A549 (cell line): ENCODE data around the gene COQ5.

ENCODE experiments used
- CEBPB ChIP-seq, 2 experiments: fragments of >200 bp in 1 of 2; sonication (Bioruptor Twin) in 1 of 2; formaldehyde crosslinking in 1 of 2; IDR thresholded peaks; 2 replicates each; pipeline ENCODE4 v1.6.1; 2012 to 2016
- EP300 ChIP-seq, 2 experiments: fragments of >200 bp; sonication (Bioruptor Twin); formaldehyde crosslinking; IDR thresholded peaks; 2 replicates in 1 of 2; 3 replicates in 1 of 2; pipeline ENCODE4 v1.6.1; 2016 to 2017
- KDM1A ChIP-seq: fragments of 200-600 bp; sonication (generic); IDR thresholded peaks from 2 replicates; pipeline ENCODE4 v1.6.1; 2016; ENCODE audit warnings: low read depth, mild to moderate bottlenecking
- NR3C1 ChIP-seq: fragments of >200 bp; sonication (Bioruptor Twin); formaldehyde crosslinking; IDR thresholded peaks from 3 replicates; pipeline ENCODE4 v1.6.1; 2017
- POLR2A ChIP-seq: IDR thresholded peaks from 2 replicates; pipeline ENCODE4 v1.6.1; 2012; ENCODE audit warnings: mild to moderate bottlenecking, low read length
- TF ChIP-seq, protein P1 (sequence below): fragments of >200 bp; sonication (Bioruptor Twin); formaldehyde crosslinking; IDR thresholded peaks from 3 replicates; pipeline ENCODE4 v1.5.1; 2016
- TF ChIP-seq, protein P2 (sequence below): IDR thresholded peaks from 2 replicates; pipeline ENCODE4 v1.6.1; 2012

DNA sequence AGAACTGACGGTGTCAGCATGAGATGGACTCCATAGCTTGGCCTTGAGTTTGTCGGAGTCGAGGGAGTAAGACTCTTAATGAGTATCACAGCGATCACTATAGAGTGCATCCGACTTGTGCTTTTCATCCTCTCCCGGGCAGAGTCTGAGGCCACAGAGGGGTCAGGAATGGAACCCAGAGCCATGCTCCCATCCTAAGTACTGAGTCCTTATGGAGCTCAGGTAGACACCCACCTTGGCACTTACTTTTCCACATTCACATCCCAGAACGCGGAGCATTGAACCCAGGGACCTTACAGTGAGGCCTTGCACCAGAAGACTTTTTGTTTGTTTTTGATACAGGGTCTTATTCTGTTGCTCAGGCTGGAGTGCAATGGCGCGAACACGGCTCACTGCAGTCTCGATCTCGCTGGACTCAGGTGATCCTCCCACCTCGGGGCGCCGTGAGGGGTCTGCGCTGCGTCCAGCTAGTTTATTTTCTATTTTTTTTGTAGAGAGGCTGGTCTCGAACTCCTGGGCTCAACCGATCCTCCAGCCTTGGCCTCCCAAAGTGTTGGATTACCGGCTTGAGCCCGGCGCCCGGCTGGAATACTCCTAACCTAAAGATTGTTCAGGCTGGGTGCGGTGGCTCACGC, 58.7 kb downstream of the COQ5 start:
- TF ChIP-seq POLR2A = no peak
- TF ChIP-seq, protein P1, sequence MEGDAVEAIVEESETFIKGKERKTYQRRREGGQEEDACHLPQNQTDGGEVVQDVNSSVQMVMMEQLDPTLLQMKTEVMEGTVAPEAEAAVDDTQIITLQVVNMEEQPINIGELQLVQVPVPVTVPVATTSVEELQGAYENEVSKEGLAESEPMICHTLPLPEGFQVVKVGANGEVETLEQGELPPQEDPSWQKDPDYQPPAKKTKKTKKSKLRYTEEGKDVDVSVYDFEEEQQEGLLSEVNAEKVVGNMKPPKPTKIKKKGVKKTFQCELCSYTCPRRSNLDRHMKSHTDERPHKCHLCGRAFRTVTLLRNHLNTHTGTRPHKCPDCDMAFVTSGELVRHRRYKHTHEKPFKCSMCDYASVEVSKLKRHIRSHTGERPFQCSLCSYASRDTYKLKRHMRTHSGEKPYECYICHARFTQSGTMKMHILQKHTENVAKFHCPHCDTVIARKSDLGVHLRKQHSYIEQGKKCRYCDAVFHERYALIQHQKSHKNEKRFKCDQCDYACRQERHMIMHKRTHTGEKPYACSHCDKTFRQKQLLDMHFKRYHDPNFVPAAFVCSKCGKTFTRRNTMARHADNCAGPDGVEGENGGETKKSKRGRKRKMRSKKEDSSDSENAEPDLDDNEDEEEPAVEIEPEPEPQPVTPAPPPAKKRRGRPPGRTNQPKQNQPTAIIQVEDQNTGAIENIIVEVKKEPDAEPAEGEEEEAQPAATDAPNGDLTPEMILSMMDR = no peak
- no peak for TF ChIP-seq CEBPB (IDR thresholded peaks at IDR 0.05)
- no peak for TF ChIP-seq EP300 (IDR thresholded peaks at IDR 0.05)
- no peak for TF ChIP-seq KDM1A
- TF ChIP-seq, protein P2, sequence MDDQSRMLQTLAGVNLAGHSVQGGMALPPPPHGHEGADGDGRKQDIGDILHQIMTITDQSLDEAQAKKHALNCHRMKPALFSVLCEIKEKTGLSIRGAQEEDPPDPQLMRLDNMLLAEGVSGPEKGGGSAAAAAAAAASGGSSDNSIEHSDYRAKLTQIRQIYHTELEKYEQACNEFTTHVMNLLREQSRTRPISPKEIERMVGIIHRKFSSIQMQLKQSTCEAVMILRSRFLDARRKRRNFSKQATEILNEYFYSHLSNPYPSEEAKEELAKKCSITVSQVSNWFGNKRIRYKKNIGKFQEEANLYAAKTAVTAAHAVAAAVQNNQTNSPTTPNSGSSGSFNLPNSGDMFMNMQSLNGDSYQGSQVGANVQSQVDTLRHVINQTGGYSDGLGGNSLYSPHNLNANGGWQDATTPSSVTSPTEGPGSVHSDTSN = no peak
- TF ChIP-seq NR3C1 = no peak
